Loucy (cell line): Measurements from ENCODE around the gene KDM5D.

Experiments
- EZH2phosphoT487 ChIP-seq: fragments of 200-600 bp; IDR thresholded peaks from 2 replicates; pipeline ENCODE4 v1.6.1; 2018; ENCODE audit warnings: antibody characterized with exemption, mild to moderate bottlenecking, moderate library complexity, borderline replicate concordance
- TF ChIP-seq, protein P1 (sequence below): fragments of 200-600 bp; sonication (generic); conservative IDR thresholded peaks from 2 replicates; pipeline ENCODE4 v1.5.1; 2014; ENCODE audit warnings: mild to moderate bottlenecking, antibody characterized with exemption, low read length

DNA sequence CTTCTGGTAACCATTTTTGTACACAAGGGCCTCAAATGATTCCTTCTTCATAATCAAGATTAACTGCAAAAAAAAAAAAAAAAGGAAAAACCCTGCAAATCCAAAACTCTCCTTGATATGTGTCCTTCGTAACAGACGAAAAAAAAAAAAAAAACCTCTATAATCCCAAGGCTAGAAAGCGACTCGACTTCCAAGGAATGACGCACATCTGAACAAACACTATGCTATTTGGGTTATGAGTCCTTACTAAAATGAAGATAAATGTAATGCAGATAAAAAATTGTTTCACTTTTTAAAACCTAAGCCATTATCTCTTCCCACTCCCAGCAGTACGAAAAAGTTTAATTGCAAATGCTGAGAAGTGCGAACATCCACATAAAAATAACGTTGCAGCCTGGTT, 1.2 kb downstream of the KDM5D start:
- TF ChIP-seq, protein P1, sequence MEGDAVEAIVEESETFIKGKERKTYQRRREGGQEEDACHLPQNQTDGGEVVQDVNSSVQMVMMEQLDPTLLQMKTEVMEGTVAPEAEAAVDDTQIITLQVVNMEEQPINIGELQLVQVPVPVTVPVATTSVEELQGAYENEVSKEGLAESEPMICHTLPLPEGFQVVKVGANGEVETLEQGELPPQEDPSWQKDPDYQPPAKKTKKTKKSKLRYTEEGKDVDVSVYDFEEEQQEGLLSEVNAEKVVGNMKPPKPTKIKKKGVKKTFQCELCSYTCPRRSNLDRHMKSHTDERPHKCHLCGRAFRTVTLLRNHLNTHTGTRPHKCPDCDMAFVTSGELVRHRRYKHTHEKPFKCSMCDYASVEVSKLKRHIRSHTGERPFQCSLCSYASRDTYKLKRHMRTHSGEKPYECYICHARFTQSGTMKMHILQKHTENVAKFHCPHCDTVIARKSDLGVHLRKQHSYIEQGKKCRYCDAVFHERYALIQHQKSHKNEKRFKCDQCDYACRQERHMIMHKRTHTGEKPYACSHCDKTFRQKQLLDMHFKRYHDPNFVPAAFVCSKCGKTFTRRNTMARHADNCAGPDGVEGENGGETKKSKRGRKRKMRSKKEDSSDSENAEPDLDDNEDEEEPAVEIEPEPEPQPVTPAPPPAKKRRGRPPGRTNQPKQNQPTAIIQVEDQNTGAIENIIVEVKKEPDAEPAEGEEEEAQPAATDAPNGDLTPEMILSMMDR, result no peak
- no peak for TF ChIP-seq EZH2phosphoT487
